HepG2 (cell line): ENCODE data around the gene PLD2. TPM values are rescaled to one million over a fixed set of nuclear protein-coding genes. Genes with fewer than 3 reads are reported as not detected.

Experiments used
- HDAC2 ChIP-seq: sonication (generic); formaldehyde crosslinking; IDR thresholded peaks from 2 replicates; pipeline ENCODE4 v1.4.0; 2020; ENCODE audit warnings: missing genetic modification reagents
- HES4 ChIP-seq: sonication (generic); formaldehyde crosslinking; IDR thresholded peaks from 2 replicates; pipeline ENCODE4 v1.9.0; 2021; ENCODE audit warnings: mild to moderate bottlenecking, missing genetic modification reagents, borderline replicate concordance
- NPAS2 ChIP-seq: sonication (generic); formaldehyde crosslinking; IDR thresholded peaks from 2 replicates; pipeline ENCODE4 v1.8.0; 2022; ENCODE audit warnings: mild to moderate bottlenecking, missing genetic modification reagents, borderline replicate concordance
- ZNF232 ChIP-seq: sonication (generic); formaldehyde crosslinking; IDR thresholded peaks from 2 replicates; pipeline ENCODE4 v1.4.0; 2020; ENCODE audit warnings: missing genetic modification reagents, borderline replicate concordance
- ZNF615 ChIP-seq: sonication (generic); formaldehyde crosslinking; IDR thresholded peaks from 2 replicates; pipeline ENCODE4 v1.5.0; 2020; ENCODE audit warnings: mild to moderate bottlenecking, missing genetic modification reagents, borderline replicate concordance
- ZNF749 ChIP-seq: sonication (generic); formaldehyde crosslinking; IDR thresholded peaks from 2 replicates; pipeline ENCODE4 v1.8.0; 2022; ENCODE audit warnings: mild to moderate bottlenecking, missing genetic modification reagents, moderate library complexity, borderline replicate concordance
- ZNF772 ChIP-seq: sonication (generic); formaldehyde crosslinking; IDR thresholded peaks from 2 replicates; pipeline ENCODE4 v1.5.0; 2020; ENCODE audit warnings: mild to moderate bottlenecking, missing genetic modification reagents
- ZNF788 ChIP-seq: sonication (generic); formaldehyde crosslinking; IDR thresholded peaks from 2 replicates; pipeline ENCODE4 v1.5.0; 2020; ENCODE audit warnings: mild to moderate bottlenecking, missing genetic modification reagents, borderline replicate concordance
- ZNF841 ChIP-seq: sonication (generic); formaldehyde crosslinking; IDR thresholded peaks from 2 replicates; pipeline ENCODE4 v1.8.1; 2023; ENCODE audit warnings: missing genetic modification reagents, borderline replicate concordance
- polyA plus RNA-seq, 8 experiments: library from polyadenylated mRNA; depleted of rRNA in 3 of 8; stranded (reverse) in 7 of 8; unstranded in 1 of 8; fragments of >200 nt; fragmentation: Illumina TruSeq in 4 of 8; extraction: Trizol in 4 of 8; gene quantifications; 2 replicates each; pipeline versions ENCODE4 v1.2.1 to v1.2.3, GENCODE V29; 2011 to 2016; ENCODE audit warnings: low read depth in 4 of 8, missing spikeins in 1 of 8, mixed read lengths in 1 of 8; ENCODE audit not compliant: insufficient read depth in 1 of 8
- total RNA-seq, 5 experiments: library from RNA; depleted of rRNA; stranded (reverse); fragments of >200 nt; fragmentation: Illumina TruSeq; extraction: Trizol; gene quantifications; 2 replicates each; pipeline ENCODE4 v1.2.3, GENCODE V29; 2016; ENCODE audit warnings: low read depth in 1 of 5
- TF ChIP-seq, protein P1 (sequence below): sonication (generic); formaldehyde crosslinking; IDR thresholded peaks from 2 replicates; pipeline ENCODE4 v1.4.0; 2020; ENCODE audit warnings: mild to moderate bottlenecking, missing genetic modification reagents
- TF ChIP-seq, protein P2 (sequence below), 2 experiments: fragments of 450-650 bp in 1 of 2; sonication (generic) in 1 of 2; formaldehyde crosslinking in 1 of 2; IDR thresholded peaks; 2 replicates each; pipeline versions ENCODE4 v1.6.1 to v1.8.0; 2016 to 2022; ENCODE audit warnings: antibody characterized with exemption in 1 of 2, mild to moderate bottlenecking in 1 of 2, missing genetic modification reagents in 1 of 2
- TF ChIP-seq, protein P3 (sequence below): sonication (generic); formaldehyde crosslinking; IDR thresholded peaks from 2 replicates; pipeline ENCODE4 v1.5.0; 2020; ENCODE audit warnings: mild to moderate bottlenecking, missing genetic modification reagents, borderline replicate concordance

Gene PLD2
- total and polyA plus RNA-seq, 2 of the 13 experiments (the other 11 are each of a cell fraction or from before 2014, with no cell fraction given) = 13.4 to 29.7 TPM

DNA sequence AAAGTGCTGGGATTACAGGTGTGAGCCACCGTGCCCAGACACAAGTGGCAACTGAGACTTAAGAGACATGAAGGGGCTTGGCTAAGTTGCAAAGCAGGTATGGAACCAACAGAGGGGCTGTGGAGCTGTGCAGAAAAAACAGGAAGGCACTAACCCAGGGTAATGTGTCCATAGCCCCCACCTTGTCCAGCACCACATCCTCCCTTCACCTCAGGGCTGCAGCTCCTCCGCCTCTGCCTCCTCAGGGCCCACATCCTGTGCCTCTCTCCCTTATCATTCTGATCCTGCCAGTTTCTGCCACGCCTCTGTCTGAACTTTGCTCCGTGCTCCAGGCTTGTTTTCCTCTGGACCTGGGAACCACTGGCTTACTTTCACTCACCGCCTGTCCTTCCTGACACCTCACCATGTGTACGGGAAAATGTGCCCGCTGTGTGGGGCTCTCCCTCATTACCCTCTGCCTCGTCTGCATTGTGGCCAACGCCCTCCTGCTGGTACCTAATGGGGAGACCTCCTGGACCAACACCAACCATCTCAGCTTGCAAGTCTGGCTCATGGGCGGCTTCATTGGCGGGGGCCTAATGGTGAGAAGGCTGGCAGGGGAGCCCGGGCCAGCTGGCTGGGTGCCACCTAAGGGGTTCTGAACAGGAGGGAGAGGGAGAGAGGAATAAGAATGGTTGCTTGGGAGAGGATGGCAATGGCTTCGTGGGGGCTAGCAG is 35.3 kb upstream of the PLD2 start, which contains the start of gene TM4SF5 (continued):
- TF ChIP-seq, protein P1, sequence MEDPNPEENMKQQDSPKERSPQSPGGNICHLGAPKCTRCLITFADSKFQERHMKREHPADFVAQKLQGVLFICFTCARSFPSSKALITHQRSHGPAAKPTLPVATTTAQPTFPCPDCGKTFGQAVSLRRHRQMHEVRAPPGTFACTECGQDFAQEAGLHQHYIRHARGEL (CRISPR knock-in tag) = no peak
- TF ChIP-seq, protein P2, sequence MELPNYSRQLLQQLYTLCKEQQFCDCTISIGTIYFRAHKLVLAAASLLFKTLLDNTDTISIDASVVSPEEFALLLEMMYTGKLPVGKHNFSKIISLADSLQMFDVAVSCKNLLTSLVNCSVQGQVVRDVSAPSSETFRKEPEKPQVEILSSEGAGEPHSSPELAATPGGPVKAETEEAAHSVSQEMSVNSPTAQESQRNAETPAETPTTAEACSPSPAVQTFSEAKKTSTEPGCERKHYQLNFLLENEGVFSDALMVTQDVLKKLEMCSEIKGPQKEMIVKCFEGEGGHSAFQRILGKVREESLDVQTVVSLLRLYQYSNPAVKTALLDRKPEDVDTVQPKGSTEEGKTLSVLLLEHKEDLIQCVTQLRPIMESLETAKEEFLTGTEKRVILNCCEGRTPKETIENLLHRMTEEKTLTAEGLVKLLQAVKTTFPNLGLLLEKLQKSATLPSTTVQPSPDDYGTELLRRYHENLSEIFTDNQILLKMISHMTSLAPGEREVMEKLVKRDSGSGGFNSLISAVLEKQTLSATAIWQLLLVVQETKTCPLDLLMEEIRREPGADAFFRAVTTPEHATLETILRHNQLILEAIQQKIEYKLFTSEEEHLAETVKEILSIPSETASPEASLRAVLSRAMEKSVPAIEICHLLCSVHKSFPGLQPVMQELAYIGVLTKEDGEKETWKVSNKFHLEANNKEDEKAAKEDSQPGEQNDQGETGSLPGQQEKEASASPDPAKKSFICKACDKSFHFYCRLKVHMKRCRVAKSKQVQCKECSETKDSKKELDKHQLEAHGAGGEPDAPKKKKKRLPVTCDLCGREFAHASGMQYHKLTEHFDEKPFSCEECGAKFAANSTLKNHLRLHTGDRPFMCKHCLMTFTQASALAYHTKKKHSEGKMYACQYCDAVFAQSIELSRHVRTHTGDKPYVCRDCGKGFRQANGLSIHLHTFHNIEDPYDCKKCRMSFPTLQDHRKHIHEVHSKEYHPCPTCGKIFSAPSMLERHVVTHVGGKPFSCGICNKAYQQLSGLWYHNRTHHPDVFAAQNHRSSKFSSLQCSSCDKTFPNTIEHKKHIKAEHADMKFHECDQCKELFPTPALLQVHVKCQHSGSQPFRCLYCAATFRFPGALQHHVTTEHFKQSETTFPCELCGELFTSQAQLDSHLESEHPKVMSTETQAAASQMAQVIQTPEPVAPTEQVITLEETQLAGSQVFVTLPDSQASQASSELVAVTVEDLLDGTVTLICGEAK (IDR thresholded peaks at IDR 0.05) = no peak
- TF ChIP-seq, protein P2 (CRISPR knock-in tag; IDR thresholded peaks at IDR 0.05) = peak; percentile 31; the same call in 1 of the 2 replicates
- TF ChIP-seq HDAC2 (CRISPR knock-in tag) (peak; percentile 92), ZNF615 (no peak; the same call in 1 of the 2 replicates), HES4 (CRISPR knock-in tag) (peak; percentile 68; the same call in 1 of the 2 replicates), ZNF772 (peak; percentile 89), ZNF749 (CRISPR knock-in tag) (peak; percentile 81; the same call in 1 of the 2 replicates), ZNF232 (peak; percentile 68; the same call in 1 of the 2 replicates), ZNF841 (no peak), ZNF788 (CRISPR knock-in tag) (peak; percentile 94; the same call in 1 of the 2 replicates), NPAS2 (CRISPR knock-in tag) (no peak)
- TF ChIP-seq, protein P3, sequence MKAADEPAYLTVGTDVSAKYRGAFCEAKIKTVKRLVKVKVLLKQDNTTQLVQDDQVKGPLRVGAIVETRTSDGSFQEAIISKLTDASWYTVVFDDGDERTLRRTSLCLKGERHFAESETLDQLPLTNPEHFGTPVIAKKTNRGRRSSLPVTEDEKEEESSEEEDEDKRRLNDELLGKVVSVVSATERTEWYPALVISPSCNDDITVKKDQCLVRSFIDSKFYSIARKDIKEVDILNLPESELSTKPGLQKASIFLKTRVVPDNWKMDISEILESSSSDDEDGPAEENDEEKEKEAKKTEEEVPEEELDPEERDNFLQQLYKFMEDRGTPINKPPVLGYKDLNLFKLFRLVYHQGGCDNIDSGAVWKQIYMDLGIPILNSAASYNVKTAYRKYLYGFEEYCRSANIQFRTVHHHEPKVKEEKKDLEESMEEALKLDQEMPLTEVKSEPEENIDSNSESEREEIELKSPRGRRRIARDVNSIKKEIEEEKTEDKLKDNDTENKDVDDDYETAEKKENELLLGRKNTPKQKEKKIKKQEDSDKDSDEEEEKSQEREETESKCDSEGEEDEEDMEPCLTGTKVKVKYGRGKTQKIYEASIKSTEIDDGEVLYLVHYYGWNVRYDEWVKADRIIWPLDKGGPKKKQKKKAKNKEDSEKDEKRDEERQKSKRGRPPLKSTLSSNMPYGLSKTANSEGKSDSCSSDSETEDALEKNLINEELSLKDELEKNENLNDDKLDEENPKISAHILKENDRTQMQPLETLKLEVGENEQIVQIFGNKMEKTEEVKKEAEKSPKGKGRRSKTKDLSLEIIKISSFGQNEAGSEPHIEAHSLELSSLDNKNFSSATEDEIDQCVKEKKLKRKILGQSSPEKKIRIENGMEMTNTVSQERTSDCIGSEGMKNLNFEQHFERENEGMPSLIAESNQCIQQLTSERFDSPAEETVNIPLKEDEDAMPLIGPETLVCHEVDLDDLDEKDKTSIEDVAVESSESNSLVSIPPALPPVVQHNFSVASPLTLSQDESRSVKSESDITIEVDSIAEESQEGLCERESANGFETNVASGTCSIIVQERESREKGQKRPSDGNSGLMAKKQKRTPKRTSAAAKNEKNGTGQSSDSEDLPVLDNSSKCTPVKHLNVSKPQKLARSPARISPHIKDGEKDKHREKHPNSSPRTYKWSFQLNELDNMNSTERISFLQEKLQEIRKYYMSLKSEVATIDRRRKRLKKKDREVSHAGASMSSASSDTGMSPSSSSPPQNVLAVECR (CRISPR knock-in tag) = peak; percentile 88
